ENCODE measurements around the gene BRSK1. TPM values are rescaled to one million over a fixed set of nuclear protein-coding genes. Genes with fewer than 3 reads are reported as not detected.

Gene BRSK1
- 14.0 to 15.9 TPM (median 15.3 TPM) in 3 replicates for total RNA-seq
- long read RNA-seq, result 0 reads

GRCh38 chr19:55283548-55284377, at the start of gene BRSK1:
Gene BRSK1, plus strand, starts transcription at chr19:55283997. Its CDS starts 446 bp downstream, at chr19:55284443.
- Mint-ChIP-seq H3K4me1 (ENCODE audit: low read depth) (peaks cover 38% of the 10 kb centered on the region), H3K9me3 (ENCODE audit: low read depth) (no peaks in the 10 kb centered on the region), H3K36me3 (ENCODE audit: low read depth) (no peaks in the 10 kb centered on the region), H3K27ac (ENCODE audit: unreplicated experiment) (peak within 1 kb of the TSS; percentile 73), H3K27me3 (ENCODE audit: low read depth) (no peaks in the 10 kb centered on the region), H3K4me3 (ENCODE audit: unreplicated experiment) (peak within 1 kb of the TSS; percentile 70)
- TF ChIP-seq, protein P1, sequence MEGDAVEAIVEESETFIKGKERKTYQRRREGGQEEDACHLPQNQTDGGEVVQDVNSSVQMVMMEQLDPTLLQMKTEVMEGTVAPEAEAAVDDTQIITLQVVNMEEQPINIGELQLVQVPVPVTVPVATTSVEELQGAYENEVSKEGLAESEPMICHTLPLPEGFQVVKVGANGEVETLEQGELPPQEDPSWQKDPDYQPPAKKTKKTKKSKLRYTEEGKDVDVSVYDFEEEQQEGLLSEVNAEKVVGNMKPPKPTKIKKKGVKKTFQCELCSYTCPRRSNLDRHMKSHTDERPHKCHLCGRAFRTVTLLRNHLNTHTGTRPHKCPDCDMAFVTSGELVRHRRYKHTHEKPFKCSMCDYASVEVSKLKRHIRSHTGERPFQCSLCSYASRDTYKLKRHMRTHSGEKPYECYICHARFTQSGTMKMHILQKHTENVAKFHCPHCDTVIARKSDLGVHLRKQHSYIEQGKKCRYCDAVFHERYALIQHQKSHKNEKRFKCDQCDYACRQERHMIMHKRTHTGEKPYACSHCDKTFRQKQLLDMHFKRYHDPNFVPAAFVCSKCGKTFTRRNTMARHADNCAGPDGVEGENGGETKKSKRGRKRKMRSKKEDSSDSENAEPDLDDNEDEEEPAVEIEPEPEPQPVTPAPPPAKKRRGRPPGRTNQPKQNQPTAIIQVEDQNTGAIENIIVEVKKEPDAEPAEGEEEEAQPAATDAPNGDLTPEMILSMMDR (IDR thresholded peaks at IDR 0.05), result no peak
- no peak for DNase-seq (ENCODE audit: low spot score)

DNA sequence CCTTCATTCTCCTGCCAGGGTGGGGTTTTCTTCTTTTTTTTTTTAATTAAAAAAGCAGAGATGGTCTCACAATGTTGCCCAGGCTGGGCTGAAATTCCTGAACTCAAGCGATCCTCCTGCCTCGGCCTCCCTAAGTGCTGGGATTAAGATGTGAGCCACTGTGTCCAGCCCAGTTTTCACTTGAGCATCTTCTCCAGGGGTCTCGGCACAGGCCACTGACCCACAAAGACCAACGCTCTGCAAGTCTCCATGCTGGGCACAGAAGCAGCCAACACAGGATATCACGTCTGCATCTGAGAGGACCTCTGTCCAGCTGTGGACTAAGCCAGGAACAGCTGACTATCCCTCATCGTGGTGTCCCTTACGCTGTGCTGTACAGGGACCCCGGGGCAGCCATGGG, 45.8 kb upstream of the BRSK1 start:
- Mint-ChIP-seq H3K9me3 (ENCODE audit: low read depth) (no peaks in the 10 kb centered on the region), H3K4me1 (ENCODE audit: low read depth) (no peaks in the 10 kb centered on the region), H3K27me3 (ENCODE audit: low read depth) (no peaks in the 10 kb centered on the region), H3K36me3 (ENCODE audit: low read depth) (peaks cover 48% of the 10 kb centered on the region), H3K4me3 (ENCODE audit: unreplicated experiment) (no peak overlapping the region), H3K27ac (ENCODE audit: unreplicated experiment) (no peak overlapping the region)
- TF ChIP-seq, protein P1 (IDR thresholded peaks at IDR 0.05), result no peak
- DNase-seq (ENCODE audit: low spot score), result no peak

GRCh38 chr19:55239004-55239403, 44.8 kb upstream of the BRSK1 start:
- no peak for DNase-seq (ENCODE audit: low spot score)
- Mint-ChIP-seq H3K4me1 (ENCODE audit: low read depth) (no peaks in the 10 kb centered on the region), H3K4me3 (ENCODE audit: unreplicated experiment) (no peak overlapping the region), H3K27ac (ENCODE audit: unreplicated experiment) (no peak overlapping the region), H3K9me3 (ENCODE audit: low read depth) (no peaks in the 10 kb centered on the region), H3K27me3 (ENCODE audit: low read depth) (no peaks in the 10 kb centered on the region), H3K36me3 (ENCODE audit: low read depth) (peaks cover 44% of the 10 kb centered on the region)
- TF ChIP-seq, protein P1 (IDR thresholded peaks at IDR 0.05), result no peak

DNA sequence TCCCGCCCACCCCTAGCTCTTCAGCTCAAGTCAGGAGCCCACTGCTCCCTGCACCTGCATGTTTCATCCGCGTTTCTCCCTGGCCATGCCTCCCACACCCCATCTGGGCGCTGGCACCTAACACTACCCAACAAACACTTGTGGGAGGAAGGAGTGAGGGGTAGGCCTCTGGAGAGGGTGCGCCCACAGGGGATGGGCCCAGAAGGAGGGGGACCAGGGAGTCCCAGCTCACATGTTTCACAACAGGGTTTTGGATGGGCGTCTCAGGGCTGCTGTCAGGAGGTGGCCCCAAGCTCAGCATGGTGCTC, 43.1 kb upstream of the BRSK1 start:
- no peaks in the 10 kb centered on the region for H3K9me3 Mint-ChIP-seq (ENCODE audit: low read depth)
- no peak overlapping the region for H3K4me3 Mint-ChIP-seq (ENCODE audit: unreplicated experiment)
- H3K4me1 Mint-ChIP-seq (ENCODE audit: low read depth), result no peaks in the 10 kb centered on the region
- H3K27me3 Mint-ChIP-seq (ENCODE audit: low read depth), result no peaks in the 10 kb centered on the region
- no peak for DNase-seq (ENCODE audit: low spot score)
- TF ChIP-seq, protein P1 (IDR thresholded peaks at IDR 0.05), result no peak
- peaks cover 35% of the 10 kb centered on the region for H3K36me3 Mint-ChIP-seq (ENCODE audit: low read depth)
- H3K27ac Mint-ChIP-seq (ENCODE audit: unreplicated experiment), result no peak overlapping the region

- no peaks in the 10 kb centered on the region for H3K9me3 Mint-ChIP-seq (ENCODE audit: low read depth)
- no peaks in the 10 kb centered on the region for H3K27me3 Mint-ChIP-seq (ENCODE audit: low read depth)
- H3K27ac Mint-ChIP-seq (ENCODE audit: unreplicated experiment), result no peak overlapping the region
- TF ChIP-seq, protein P1 (IDR thresholded peaks at IDR 0.05), result no peak
- H3K4me1 Mint-ChIP-seq (ENCODE audit: low read depth), result no peaks in the 10 kb centered on the region
- peak; percentile 90 for DNase-seq (ENCODE audit: low spot score)
- H3K4me3 Mint-ChIP-seq (ENCODE audit: unreplicated experiment), result no peak overlapping the region
- peaks cover 32% of the 10 kb centered on the region for H3K36me3 Mint-ChIP-seq (ENCODE audit: low read depth)
These were observed 42.5 kb upstream of the BRSK1 start for GRCh38 chr19:55241143-55241934.

Measured in chondrocyte (in vitro differentiated cells).